HepG2 (cell line): Measurements from ENCODE around the gene LSR. TPM values are rescaled to one million over a fixed set of nuclear protein-coding genes. Genes with fewer than 3 reads are reported as not detected.

Experiments
- ATAC-seq: fragments of 200-7000 bp; cut with Tn5 transposase; 3 replicates; pipeline ENCODE4 v1.9.1; 2020; ENCODE audit warnings: mild to moderate bottlenecking, moderate library complexity
- BruUV-seq: library from RNA; stranded (reverse); fragments of 400-500 nt; replicated peaks from 2 replicates; lab custom pipeline; 2021; lab: Mats Ljungman, UMichigan
- CTCF ChIA-PET: fragments of 300-600 bp; formaldehyde crosslinking; extraction: SDS; loops from one replicate; lab custom pipeline; 2021; ENCODE audit warnings: low total read pairs, inconsistent platforms, low intra/inter-chr PET ratio; lab: Yijun Ruan, JAX
- POLR2A ChIA-PET: fragments of 350-600 bp; sonication (Branson Sonifier 250); formaldehyde crosslinking; loops from one replicate; lab custom pipeline; 2020; ENCODE audit warnings: antibody characterized with exemption, inconsistent platforms; lab: Yijun Ruan, JAX
- DNase-seq: peaks from one replicate; pipeline ENCODE4 v3.0.0-alpha.2; 2015; ENCODE audit warnings: low spot score
- FAIRE-seq: peaks from 3 replicates; lab custom pipeline; 2011; peaks lifted over from hg19 to GRCh38; lab: Jason Lieb, UNC
- H2AFZ ChIP-seq: one replicate; pipeline ENCODE4 v1.6.1; 2011; ENCODE audit warnings: low read length, inconsistent platforms
- H3K27ac ChIP-seq: fragments of 300-600 bp; 3 replicates; pipeline ENCODE4 v1.8.0; 2011; ENCODE audit warnings: mixed run types, mild to moderate bottlenecking, mixed read lengths, low read length, inconsistent platforms; ENCODE audit not compliant: insufficient read depth; ENCODE audit errors: extremely low read length
- H3K27me3 ChIP-seq, 2 experiments: fragments of 200-600 bp in 1 of 2; 2 replicates in 1 of 2; 3 replicates in 1 of 2; pipeline versions ENCODE4 v1.6.0 to v1.8.0; 2011; ENCODE audit warnings: low read length in 2 of 2, mild to moderate bottlenecking in 2 of 2, moderate library complexity in 2 of 2, inconsistent platforms in 1 of 2; ENCODE audit not compliant: insufficient read depth in 2 of 2, control insufficient read depth in 1 of 2
- H3K36me3 ChIP-seq, 2 experiments: fragments of 200-600 bp in 1 of 2; replicated peaks in 1 of 2; 2 replicates in 1 of 2; 3 replicates in 1 of 2; pipeline versions ENCODE4 v1.5.1 to v1.8.0; 2011; ENCODE audit warnings: low read length in 2 of 2, inconsistent platforms in 1 of 2; ENCODE audit not compliant: insufficient read depth in 2 of 2, control insufficient read depth in 1 of 2
- H3K4me1 ChIP-seq: 2 replicates; pipeline ENCODE4 v1.5.1; 2012; ENCODE audit warnings: low read length, inconsistent platforms; ENCODE audit not compliant: insufficient read depth
- H3K4me2 ChIP-seq: 2 replicates; pipeline ENCODE4 v1.6.0; 2011; ENCODE audit warnings: low read depth, low read length, inconsistent platforms
- H3K4me3 ChIP-seq, 3 experiments: fragments of 200-600 bp in 1 of 3; sonication (generic), shearing (Covaris generic) in 1 of 3; replicated peaks in 1 of 3; 2 replicates each; pipeline ENCODE4 v1.5.1; 2011 to 2016; ENCODE audit warnings: low read length in 3 of 3, inconsistent platforms in 2 of 3, low read depth in 2 of 3, mild to moderate bottlenecking in 2 of 3, control low read depth in 1 of 3, mixed read lengths in 1 of 3; ENCODE audit not compliant: insufficient read depth in 1 of 3
- H3K79me2 ChIP-seq: one replicate; pipeline ENCODE4 v1.6.1; 2011; ENCODE audit warnings: low read length, inconsistent platforms; ENCODE audit not compliant: insufficient read depth
- H3K9ac ChIP-seq: 2 replicates; pipeline ENCODE4 v1.6.0; 2011; ENCODE audit warnings: mild to moderate bottlenecking, low read depth, low read length, inconsistent platforms; ENCODE audit not compliant: insufficient read depth
- H3K9me3 ChIP-seq: 2 replicates; pipeline ENCODE4 v1.5.1; 2012; ENCODE audit warnings: mild to moderate bottlenecking, low read length
- H4K20me1 ChIP-seq: 2 replicates; pipeline ENCODE4 v1.6.0; 2011; ENCODE audit warnings: inconsistent platforms, mild to moderate bottlenecking, low read length, moderate library complexity; ENCODE audit not compliant: insufficient read depth
- ARID4A ChIP-seq: sonication (generic); formaldehyde crosslinking; IDR thresholded peaks from 2 replicates; pipeline ENCODE4 v1.5.0; 2020; ENCODE audit warnings: mild to moderate bottlenecking, missing genetic modification reagents, borderline replicate concordance
- BCLAF1 ChIP-seq: fragments of 450-650 bp; IDR thresholded peaks from 2 replicates; pipeline ENCODE4 v1.6.1; 2017; ENCODE audit warnings: mild to moderate bottlenecking
- BHLHE40 ChIP-seq: IDR thresholded peaks from 2 replicates; pipeline ENCODE4 v1.6.1; 2011; ENCODE audit warnings: low read length, improper control_type of control experiment
- CERS6 ChIP-seq: sonication (generic); formaldehyde crosslinking; IDR thresholded peaks from 2 replicates; pipeline ENCODE4 v1.5.0; 2020; ENCODE audit warnings: missing genetic modification reagents
- CTCF ChIP-seq: sonication (generic); formaldehyde crosslinking; IDR thresholded peaks from 2 replicates; pipeline ENCODE4 v1.5.0; 2020; ENCODE audit warnings: mild to moderate bottlenecking, missing genetic modification reagents, moderate library complexity
- DMTF1 ChIP-seq: sonication (generic); formaldehyde crosslinking; IDR thresholded peaks from 2 replicates; pipeline ENCODE4 v1.4.0; 2020; ENCODE audit warnings: mild to moderate bottlenecking, missing genetic modification reagents
- HNRNPH1 ChIP-seq: fragments of 200-400 bp; formaldehyde crosslinking; optimal IDR thresholded peaks from 2 replicates; pipeline ENCODE3; 2017; ENCODE audit warnings: mild to moderate bottlenecking, low read depth, low read length
- JDP2 ChIP-seq: sonication (generic); formaldehyde crosslinking; IDR thresholded peaks from 2 replicates; pipeline ENCODE4 v1.8.1; 2022; ENCODE audit warnings: missing genetic modification reagents, borderline replicate concordance
- RXRB ChIP-seq: IDR thresholded peaks from 2 replicates; pipeline ENCODE4 v1.6.1; 2016; ENCODE audit warnings: borderline replicate concordance, missing genetic modification reagents, missing compliant biosample characterization
- STAG1 ChIP-seq: sonication (generic); formaldehyde crosslinking; IDR thresholded peaks from 2 replicates; pipeline ENCODE4 v1.4.0; 2020; ENCODE audit warnings: missing genetic modification reagents
- ZNF264 ChIP-seq: sonication (generic); formaldehyde crosslinking; IDR thresholded peaks from 2 replicates; pipeline ENCODE4 v1.4.0; 2020; ENCODE audit warnings: missing genetic modification reagents
- WGBS: methylation state at CpG from one replicate; pipeline ENCODE4 v1.1.6; 2017; ENCODE audit warnings: low lambda C conversion rate; 5-methylcytosine and 5-hydroxymethylcytosine counted together
- in situ Hi-C: cut with HindIII; loops from 2 replicates; pipeline ENCODE4 v1.10.0; 2017; ENCODE audit warnings: low pct_unique_long_range_greater_than_20kb; ENCODE audit not compliant: extremely low pct_ligation_motif_present
- intact Hi-C: fragments of 100-400 bp; cut with micrococcal nuclease; formaldehyde crosslinking; loops from one replicate; pipeline ENCODE4 v1.10.0; 2022; ENCODE audit not compliant: unreplicated experiment
- polyA plus RNA-seq, 8 experiments: library from polyadenylated mRNA; depleted of rRNA in 3 of 8; stranded (reverse) in 7 of 8; unstranded in 1 of 8; fragments of >200 nt; fragmentation: Illumina TruSeq in 4 of 8; extraction: Trizol in 4 of 8; gene quantifications; 2 replicates each; pipeline versions ENCODE4 v1.2.1 to v1.2.3, GENCODE V29; 2011 to 2016; ENCODE audit warnings: low read depth in 4 of 8, missing spikeins in 1 of 8, mixed read lengths in 1 of 8; ENCODE audit not compliant: insufficient read depth in 1 of 8
- total RNA-seq, 5 experiments: library from RNA; depleted of rRNA; stranded (reverse); fragments of >200 nt; fragmentation: Illumina TruSeq; extraction: Trizol; gene quantifications; 2 replicates each; pipeline ENCODE4 v1.2.3, GENCODE V29; 2016; ENCODE audit warnings: low read depth in 1 of 5

The LSR gene
- total and polyA plus RNA-seq, 2 of the 13 experiments (the other 11 are each of a cell fraction or from before 2014, with no cell fraction given): 29.2 to 79.2 TPM

- in situ Hi-C loops: no loop called here
- DNase-seq (no peak), FAIRE-seq (no peak), ATAC-seq (no peak)
- no peaks in the 10 kb centered on the region for H3K36me3 ChIP-seq
- peaks cover 8% of the 10 kb centered on the region; the same call in 1 of the 2 replicates for H3K4me1 ChIP-seq
- POLR2A ChIA-PET: no interaction called here
- no peak overlapping the region for H3K4me2 ChIP-seq
- CTCF ChIA-PET: no interaction called here
- H3K79me2 ChIP-seq: no peaks in the 10 kb centered on the region
- no peaks in the 10 kb centered on the region for H3K27me3 ChIP-seq
- BruUV-seq: no TSS peak
- no peak overlapping the region for H3K9ac ChIP-seq
- no peaks in the 10 kb centered on the region for H4K20me1 ChIP-seq
- no peaks in the 10 kb centered on the region for H3K9me3 ChIP-seq
- intact Hi-C loops: no loop called here
- H2AFZ ChIP-seq: no peak overlapping the region
- H3K4me3 ChIP-seq: no peak overlapping the region
- WGBS: 50% methylated on average over 6 of the region's 6 CpGs
- no peak overlapping the region for H3K27ac ChIP-seq
- no peak for TF ChIP-seq HNRNPH1
- peak; percentile 51 for TF ChIP-seq CTCF (CRISPR knock-in tag)
- no peak for TF ChIP-seq JDP2 (CRISPR knock-in tag)
- TF ChIP-seq DMTF1 (CRISPR knock-in tag): no peak
- TF ChIP-seq CERS6 (CRISPR knock-in tag): no peak
- TF ChIP-seq ARID4A: no peak
- TF ChIP-seq BHLHE40: no peak
- no peak for TF ChIP-seq RXRB (CRISPR knock-in tag)
- TF ChIP-seq STAG1 (CRISPR knock-in tag): peak; percentile 57
- no peak for TF ChIP-seq ZNF264 (CRISPR knock-in tag)
- TF ChIP-seq BCLAF1: no peak
These were observed 12.0 kb upstream of the LSR start for GRCh38 chr19:35236638-35237400.
